DOHH2 (cell line): Measurements from ENCODE around the gene KCNQ1OT1.

Experiments used
- H3F3A ChIP-seq: fragments of 200-600 bp; sonication (generic), shearing (Covaris generic); 2 replicates; pipeline ENCODE4 v1.6.0; 2016; ENCODE audit warnings: antibody characterized with exemption, mild to moderate bottlenecking; ENCODE audit not compliant: control insufficient read depth, insufficient read depth
- H3K27ac ChIP-seq: fragments of 200-600 bp; sonication (generic); 2 replicates; pipeline ENCODE4 v1.5.1; 2014; ENCODE audit warnings: low read depth, mild to moderate bottlenecking, low read length, moderate library complexity
- H3K27me3 ChIP-seq: fragments of 200-600 bp; sonication (generic); 2 replicates; pipeline ENCODE4 v1.6.1; 2014; ENCODE audit warnings: mild to moderate bottlenecking, low read length, mixed read lengths; ENCODE audit not compliant: control insufficient read depth
- H3K36me3 ChIP-seq: fragments of 200-600 bp; sonication (generic); 2 replicates; pipeline ENCODE4 v1.6.1; 2014; ENCODE audit warnings: mild to moderate bottlenecking, low read length, moderate library complexity, mixed read lengths; ENCODE audit not compliant: control insufficient read depth
- H3K4me1 ChIP-seq: fragments of 200-600 bp; sonication (generic); 2 replicates; pipeline ENCODE4 v1.6.1; 2014; ENCODE audit warnings: mild to moderate bottlenecking, low read length, mixed read lengths; ENCODE audit not compliant: control insufficient read depth
- H3K4me2 ChIP-seq: fragments of 200-600 bp; sonication (generic); 2 replicates; pipeline ENCODE4 v1.6.0; 2014; ENCODE audit warnings: mild to moderate bottlenecking, low read length, moderate library complexity
- H3K4me3 ChIP-seq: fragments of 200-600 bp; sonication (generic); 2 replicates; pipeline ENCODE4 v1.5.1; 2014; ENCODE audit warnings: mild to moderate bottlenecking, low read length, mixed read lengths
- H3K79me2 ChIP-seq: fragments of 200-600 bp; sonication (generic); 2 replicates; pipeline ENCODE4 v1.6.1; 2014; ENCODE audit warnings: mild to moderate bottlenecking, low read length, mixed read lengths; ENCODE audit not compliant: control insufficient read depth
- H3K9me2 ChIP-seq: fragments of 200-600 bp; sonication (generic); replicated peaks from 2 replicates; pipeline ENCODE4 v1.6.1; 2014; ENCODE audit warnings: mild to moderate bottlenecking, low read length, mixed read lengths; ENCODE audit not compliant: control insufficient read depth
- H3K9me3 ChIP-seq: fragments of 200-600 bp; sonication (generic); 2 replicates; pipeline ENCODE4 v1.6.1; 2014; ENCODE audit warnings: antibody characterized with exemption, low read length, mixed read lengths; ENCODE audit not compliant: control insufficient read depth, insufficient read depth
- H4K20me1 ChIP-seq: fragments of 200-600 bp; sonication (generic); 2 replicates; pipeline ENCODE4 v1.6.0; 2014; ENCODE audit warnings: low read depth, mild to moderate bottlenecking, antibody characterized with exemption, low read length, moderate library complexity; ENCODE audit not compliant: control insufficient read depth, insufficient read depth
- EZH2phosphoT487 ChIP-seq: fragments of 200-600 bp; sonication (generic); IDR thresholded peaks from 2 replicates; pipeline ENCODE4 v1.6.1; 2017; ENCODE audit warnings: borderline replicate concordance, mild to moderate bottlenecking, antibody characterized with exemption, low read length, moderate library complexity, mixed read lengths
- TF ChIP-seq, protein P1 (sequence below): fragments of 200-600 bp; sonication (generic); IDR thresholded peaks from one replicate; pipeline ENCODE4 v1.5.1; 2014; ENCODE audit warnings: antibody characterized with exemption, mild to moderate bottlenecking, low read depth, low read length; ENCODE audit not compliant: poor library complexity, severe bottlenecking

KCNQ1OT1 gene

DNA sequence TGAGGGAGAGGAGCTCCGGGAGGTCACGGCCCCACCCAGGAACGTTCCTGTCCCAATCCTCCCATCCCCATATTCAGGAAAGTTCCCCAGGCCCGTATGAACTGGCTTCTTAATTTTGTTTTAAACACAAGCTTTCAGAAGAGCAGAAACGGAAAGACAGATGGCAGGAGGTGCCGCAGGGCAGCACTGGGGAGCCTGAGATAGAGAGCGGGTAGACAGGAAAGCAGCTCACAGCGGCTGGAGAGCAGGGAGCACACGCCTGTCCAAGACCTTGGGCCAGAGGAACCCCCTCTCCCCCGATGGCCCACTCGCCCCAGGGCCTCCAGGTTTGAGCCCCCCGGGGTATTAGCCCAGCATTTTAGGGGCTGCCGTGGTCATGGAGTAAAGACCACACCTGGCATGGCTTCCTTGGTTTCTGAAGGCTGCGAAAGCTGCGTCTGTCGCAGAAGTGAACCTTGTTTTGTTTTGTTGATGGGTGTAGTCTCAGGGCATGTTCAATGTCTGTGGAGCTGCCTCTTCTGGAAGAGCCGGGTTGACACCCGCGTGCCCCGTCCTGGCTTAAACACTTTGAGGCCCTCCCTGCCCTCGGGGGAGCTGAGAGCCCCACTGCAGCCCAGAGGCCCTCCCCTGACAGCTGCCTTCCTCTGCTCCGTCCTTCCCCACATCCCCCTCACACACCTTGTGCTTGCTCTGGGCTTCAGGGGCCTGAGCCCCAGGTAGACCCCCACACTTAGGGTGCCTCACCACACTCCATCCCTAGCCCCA is 17.9 kb upstream of the KCNQ1OT1 start:
- no peaks in the 10 kb centered on the region for H3K27me3 ChIP-seq

DNA sequence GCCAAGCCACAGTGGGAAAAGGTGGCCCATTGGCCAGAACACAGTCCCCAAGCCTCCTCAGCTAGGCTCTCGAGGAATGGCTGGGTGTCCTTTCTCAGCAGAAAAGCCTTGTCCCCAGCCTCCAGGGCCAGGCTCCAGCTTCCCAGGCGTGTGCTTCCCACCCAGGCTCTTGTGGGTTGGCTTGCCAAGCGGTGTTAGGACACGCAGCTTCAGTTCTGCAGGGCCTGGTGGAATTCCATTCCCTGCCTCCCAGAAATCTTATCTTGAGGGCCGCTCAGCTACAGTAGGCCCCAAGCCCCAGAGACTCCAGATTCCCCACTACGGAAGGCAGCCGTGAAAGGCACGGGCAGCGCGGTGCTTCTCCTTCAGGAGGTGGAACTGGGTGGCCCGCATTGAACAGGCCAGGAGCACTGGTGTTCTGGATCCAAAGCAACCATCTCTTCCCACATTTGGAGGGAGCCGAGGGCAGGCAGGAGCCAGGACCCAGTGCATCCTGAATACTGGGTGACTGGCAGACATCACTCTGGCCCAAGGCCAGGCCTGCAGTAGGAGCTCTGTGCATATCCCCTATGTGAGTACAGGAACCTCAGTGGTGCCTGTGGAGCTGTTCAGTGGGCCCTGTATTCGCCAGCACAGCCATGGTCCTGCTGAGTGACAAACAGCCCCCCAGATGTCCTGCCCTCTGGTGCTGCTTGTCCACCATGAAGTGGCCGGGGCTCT is 16.7 kb upstream of the KCNQ1OT1 start:
- H3K4me2 ChIP-seq = no peak overlapping the region
- H3K27ac ChIP-seq = no peak overlapping the region
- H3K9me2 ChIP-seq = no peaks in the 10 kb centered on the region
- no peaks in the 10 kb centered on the region for H3K79me2 ChIP-seq
- no peaks in the 10 kb centered on the region for H3K9me3 ChIP-seq
- H3K36me3 ChIP-seq = no peaks in the 10 kb centered on the region
- no peaks in the 10 kb centered on the region for H3K4me1 ChIP-seq
- no peaks in the 10 kb centered on the region for H3K27me3 ChIP-seq
- TF ChIP-seq EZH2phosphoT487 = no peak
- TF ChIP-seq, protein P1, sequence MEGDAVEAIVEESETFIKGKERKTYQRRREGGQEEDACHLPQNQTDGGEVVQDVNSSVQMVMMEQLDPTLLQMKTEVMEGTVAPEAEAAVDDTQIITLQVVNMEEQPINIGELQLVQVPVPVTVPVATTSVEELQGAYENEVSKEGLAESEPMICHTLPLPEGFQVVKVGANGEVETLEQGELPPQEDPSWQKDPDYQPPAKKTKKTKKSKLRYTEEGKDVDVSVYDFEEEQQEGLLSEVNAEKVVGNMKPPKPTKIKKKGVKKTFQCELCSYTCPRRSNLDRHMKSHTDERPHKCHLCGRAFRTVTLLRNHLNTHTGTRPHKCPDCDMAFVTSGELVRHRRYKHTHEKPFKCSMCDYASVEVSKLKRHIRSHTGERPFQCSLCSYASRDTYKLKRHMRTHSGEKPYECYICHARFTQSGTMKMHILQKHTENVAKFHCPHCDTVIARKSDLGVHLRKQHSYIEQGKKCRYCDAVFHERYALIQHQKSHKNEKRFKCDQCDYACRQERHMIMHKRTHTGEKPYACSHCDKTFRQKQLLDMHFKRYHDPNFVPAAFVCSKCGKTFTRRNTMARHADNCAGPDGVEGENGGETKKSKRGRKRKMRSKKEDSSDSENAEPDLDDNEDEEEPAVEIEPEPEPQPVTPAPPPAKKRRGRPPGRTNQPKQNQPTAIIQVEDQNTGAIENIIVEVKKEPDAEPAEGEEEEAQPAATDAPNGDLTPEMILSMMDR = no peak
- no peaks in the 10 kb centered on the region for H3F3A ChIP-seq
- H3K4me3 ChIP-seq = no peak overlapping the region
- H4K20me1 ChIP-seq = no peaks in the 10 kb centered on the region

More for the DNA sequence above, 17.9 kb upstream of the KCNQ1OT1 start:
- no peaks in the 10 kb centered on the region for H3K4me1 ChIP-seq
- no peaks in the 10 kb centered on the region for H4K20me1 ChIP-seq
- H3K9me3 ChIP-seq = no peaks in the 10 kb centered on the region
- no peak overlapping the region for H3K4me3 ChIP-seq
- no peaks in the 10 kb centered on the region for H3F3A ChIP-seq
- no peak overlapping the region for H3K4me2 ChIP-seq
- no peaks in the 10 kb centered on the region for H3K9me2 ChIP-seq
- no peaks in the 10 kb centered on the region for H3K36me3 ChIP-seq
- no peaks in the 10 kb centered on the region for H3K79me2 ChIP-seq
- no peak for TF ChIP-seq EZH2phosphoT487
- no peak overlapping the region for H3K27ac ChIP-seq

DNA sequence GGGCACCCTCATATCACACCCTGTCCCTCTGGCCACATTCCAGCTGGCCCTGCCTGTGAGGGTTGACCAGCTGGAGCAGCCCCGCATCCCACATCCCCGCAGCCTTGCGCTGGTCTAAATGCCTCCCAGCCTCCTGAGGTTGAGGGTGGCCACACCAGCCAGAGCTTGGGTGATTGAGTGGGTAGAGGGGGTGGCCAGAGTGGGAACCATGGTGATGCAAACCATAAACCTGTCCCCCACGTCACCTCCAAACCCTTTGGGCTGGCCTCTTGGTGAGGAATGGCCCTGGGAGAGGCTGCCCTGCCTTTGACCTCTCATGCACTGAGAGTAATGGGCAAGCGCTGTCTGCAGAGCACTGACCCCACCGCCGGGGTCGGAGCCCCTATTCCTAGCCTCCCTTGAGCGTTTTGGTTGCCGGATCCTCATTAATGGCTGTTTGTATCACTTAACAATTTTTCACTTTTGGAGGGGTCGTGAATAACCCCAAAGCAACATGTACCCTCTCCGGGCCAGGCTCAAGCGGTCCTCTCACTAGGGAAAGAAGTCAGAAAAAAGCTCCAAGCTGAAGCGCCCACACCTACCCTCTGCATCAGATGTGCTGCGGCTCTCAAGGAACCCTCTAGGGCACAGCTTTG is 16.0 kb upstream of the KCNQ1OT1 start:
- H3K36me3 ChIP-seq = no peaks in the 10 kb centered on the region
- no peak overlapping the region for H3K4me3 ChIP-seq
- H3K79me2 ChIP-seq = no peaks in the 10 kb centered on the region
- no peaks in the 10 kb centered on the region for H3K9me3 ChIP-seq
- H3K4me1 ChIP-seq = no peaks in the 10 kb centered on the region
- H4K20me1 ChIP-seq = no peaks in the 10 kb centered on the region
- H3K9me2 ChIP-seq = no peaks in the 10 kb centered on the region
- H3K27ac ChIP-seq = no peak overlapping the region
- no peaks in the 10 kb centered on the region for H3F3A ChIP-seq
- H3K4me2 ChIP-seq = no peak overlapping the region
- TF ChIP-seq, protein P1 = no peak
- no peak for TF ChIP-seq EZH2phosphoT487
- no peaks in the 10 kb centered on the region for H3K27me3 ChIP-seq
